GM20000 (cell line): Measurements from ENCODE around the gene GPX4.

Experiments
- DNase-seq: peaks from one replicate; pipeline ENCODE4 v3.0.0; 2012; ENCODE audit warnings: low spot score
- CTCF ChIP-seq: IDR thresholded peaks from 2 replicates; pipeline ENCODE4 v1.5.1; 2012; ENCODE audit warnings: mild to moderate bottlenecking, control low read depth; ENCODE audit errors: extremely low read depth, missing control alignments

The GPX4 gene

GRCh38 chr19:1065606-1066109 lies 38.1 kb upstream of the GPX4 start:
- TF ChIP-seq CTCF, result no peak
- DNase-seq, result no peak

GRCh38 chr19:1066251-1066747 lies 37.5 kb upstream of the GPX4 start:
- no peak for DNase-seq
- no peak for TF ChIP-seq CTCF

- no peak for TF ChIP-seq CTCF
- DNase-seq, result peak; percentile 94
Observed at GRCh38 chr19:1066748-1067340, 37.0 kb upstream of the GPX4 start, which contains the start of gene ARHGAP45. ARHGAP45 (plus strand) TSS chr19:1067167; CDS start chr19:1067406, 239 bp downstream.

- no peak for TF ChIP-seq CTCF
- no peak for DNase-seq
Observed at GRCh38 chr19:1067341-1067957, 36.3 kb upstream of the GPX4 start.

- TF ChIP-seq CTCF, result no peak
- peak; percentile 72 for DNase-seq
Observed at GRCh38 chr19:1068009-1069001, 35.5 kb upstream of the GPX4 start.

- no peak for TF ChIP-seq CTCF
- peak; percentile 76 for DNase-seq
Observed at GRCh38 chr19:1069009-1069779, 34.6 kb upstream of the GPX4 start.
